ENCODE measurements around the gene CLCN1.

CLCN1 gene

GRCh38 chr7:143374561-143374960 lies 58.6 kb downstream of the CLCN1 start:
- TF ChIP-seq ZFX (IDR thresholded peaks at IDR 0.05; ENCODE audit: borderline replicate concordance): no peak
- TF ChIP-seq CTCF (IDR thresholded peaks at IDR 0.05): no peak
- H3K27ac ChIP-seq: no peak overlapping the region

- H3K27ac ChIP-seq: no peak overlapping the region
- TF ChIP-seq ZFX (IDR thresholded peaks at IDR 0.05; ENCODE audit: borderline replicate concordance) (no peak), CTCF (IDR thresholded peaks at IDR 0.05) (no peak)
These were observed 59.6 kb downstream of the CLCN1 start for GRCh38 chr7:143375298-143376034.

- TF ChIP-seq ZFX (IDR thresholded peaks at IDR 0.05; ENCODE audit: borderline replicate concordance): no peak
- TF ChIP-seq CTCF (IDR thresholded peaks at IDR 0.05): no peak
- H3K27ac ChIP-seq: no peak overlapping the region
These were observed 60.5 kb downstream of the CLCN1 start for GRCh38 chr7:143376396-143376795.

GRCh38 chr7:143379611-143380259 lies 63.8 kb downstream of the CLCN1 start:
- H3K27ac ChIP-seq: peak overlapping the region; percentile 85

GRCh38 chr7:143380260-143380645 lies 64.3 kb downstream of the CLCN1 start:
- TF ChIP-seq CTCF (IDR thresholded peaks at IDR 0.05): peak; percentile 99
- no peak for TF ChIP-seq ZFX (IDR thresholded peaks at IDR 0.05; ENCODE audit: borderline replicate concordance)

More at GRCh38 chr7:143379611-143380259, 63.8 kb downstream of the CLCN1 start:
- TF ChIP-seq CTCF (IDR thresholded peaks at IDR 0.05): no peak
- TF ChIP-seq ZFX (IDR thresholded peaks at IDR 0.05; ENCODE audit: borderline replicate concordance): no peak

GRCh38 chr7:143380646-143381426 lies 64.9 kb downstream of the CLCN1 start, which contains the start of gene ZYX:
ZYX (plus strand) TSS chr7:143381345; CDS start chr7:143381572, 227 bp downstream.
- H3K27ac ChIP-seq: peak within 1 kb of the TSS; percentile 85
- TF ChIP-seq CTCF (IDR thresholded peaks at IDR 0.05) (no peak), ZFX (IDR thresholded peaks at IDR 0.05; ENCODE audit: borderline replicate concordance) (no peak)

More at GRCh38 chr7:143380260-143380645, 64.3 kb downstream of the CLCN1 start:
- H3K27ac ChIP-seq: peak overlapping the region; percentile 85

All from 22Rv1 (cell line).